LNCaP clone FGC (cell line): ENCODE results near the gene NEDD9.

Experiments
- DNase-seq: peaks from one replicate; pipeline ENCODE4 v3.0.0-alpha.2; 2011; ENCODE audit warnings: low read depth
- H3K4me3 ChIP-seq: 2 replicates; pipeline ENCODE4 v1.5.1; 2011; ENCODE audit warnings: mild to moderate bottlenecking, low read depth, low read length, control low read depth
- CTCF ChIP-seq: IDR thresholded peaks from 2 replicates; pipeline ENCODE4 v1.5.1; 2012; ENCODE audit warnings: mild to moderate bottlenecking; ENCODE audit not compliant: control insufficient read depth, insufficient read depth; ENCODE audit errors: extremely low read depth

NEDD9 gene

GRCh38 chr6:11222385-11223277 lies 9.8 kb downstream of the NEDD9 start:
- no peak for DNase-seq
- no peak for TF ChIP-seq CTCF
- no peak overlapping the region for H3K4me3 ChIP-seq

GRCh38 chr6:11221623-11222384 lies 10.7 kb downstream of the NEDD9 start:
- no peak overlapping the region for H3K4me3 ChIP-seq
- no peak for TF ChIP-seq CTCF
- DNase-seq = no peak

GRCh38 chr6:11219400-11219834 lies 13.1 kb downstream of the NEDD9 start:
- no peak for TF ChIP-seq CTCF
- no peak overlapping the region for H3K4me3 ChIP-seq
- DNase-seq = no peak

- DNase-seq = no peak
- no peak for TF ChIP-seq CTCF
- H3K4me3 ChIP-seq = no peak overlapping the region
Observed at GRCh38 chr6:11218538-11219399, 13.7 kb downstream of the NEDD9 start.

GRCh38 chr6:11218102-11218442 lies 14.4 kb downstream of the NEDD9 start:
- DNase-seq = no peak
- TF ChIP-seq CTCF = no peak
- H3K4me3 ChIP-seq = no peak overlapping the region

- peak; percentile 77 for DNase-seq
- no peak for TF ChIP-seq CTCF
Observed at GRCh38 chr6:11217360-11218101, 14.9 kb downstream of the NEDD9 start.

More at GRCh38 chr6:11217360-11218101, 14.9 kb downstream of the NEDD9 start:
- 0 out of 2 replicates have a peak overlapping the region, but pooled peaks have one; percentile 10 for H3K4me3 ChIP-seq
